ENCODE results near the gene SNX30. TPM values are rescaled to one million over a fixed set of nuclear protein-coding genes. Genes with fewer than 3 reads are reported as not detected.

The SNX30 gene
- total RNA-seq, 2 donors from 2014 or later, result 6.3 to 38.7 TPM

DNA sequence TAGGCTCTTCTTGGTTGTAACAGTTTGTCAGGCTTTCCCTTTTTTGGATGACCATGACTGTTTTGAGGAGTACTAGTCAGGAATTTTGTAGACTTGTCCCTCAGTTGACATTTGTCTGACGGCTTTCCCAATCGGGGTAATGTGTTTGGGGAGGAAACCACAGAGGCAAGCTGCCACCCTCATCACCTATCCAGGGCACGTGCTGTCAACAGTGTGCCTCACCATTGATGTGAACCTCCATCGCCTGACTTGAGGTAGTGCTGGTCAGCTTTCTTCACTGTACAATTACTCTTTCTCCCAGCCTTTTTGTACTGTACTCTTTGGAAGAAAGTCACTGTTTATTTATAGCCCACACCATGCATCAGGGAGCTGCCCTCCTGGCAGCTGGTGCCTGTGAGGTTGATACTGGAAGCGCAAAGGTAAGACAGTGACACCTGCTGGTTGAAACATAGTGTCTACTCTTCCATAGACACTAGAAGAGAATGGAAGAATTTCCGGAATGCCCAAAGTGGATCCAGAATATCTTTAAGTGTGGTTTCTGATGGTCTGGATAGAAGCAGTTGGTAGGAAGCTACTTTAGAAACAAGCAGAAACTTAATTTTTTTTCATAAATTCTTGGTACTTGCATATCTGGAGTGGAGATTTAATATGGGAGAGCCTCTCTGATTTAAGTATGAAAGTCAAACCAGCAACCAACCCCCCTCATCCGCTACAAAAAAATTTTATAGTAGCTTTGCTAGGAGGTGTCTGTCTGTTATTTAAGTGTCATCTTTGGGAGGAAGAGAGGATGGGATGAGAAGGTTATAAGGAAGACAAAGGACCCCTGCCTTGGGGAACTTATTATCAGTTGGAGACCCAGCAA, 69.3 kb downstream of the SNX30 start:
- 54% methylated on average over 7 of the region's 7 CpGs for whole genome bisulfite sequencing
- H3K27ac ChIP-seq, result no peak overlapping the region
- no peaks in the 10 kb centered on the region for H3K27me3 ChIP-seq (replicated peaks; ENCODE audit: insufficient read depth)
- H3K4me3 ChIP-seq, result no peak overlapping the region
- TF ChIP-seq POLR2A (IDR thresholded peaks at IDR 0.05), result no peak
- peak; percentile 46 for TF ChIP-seq POLR2AphosphoS5 (IDR thresholded peaks at IDR 0.05)
- TF ChIP-seq, protein P1, sequence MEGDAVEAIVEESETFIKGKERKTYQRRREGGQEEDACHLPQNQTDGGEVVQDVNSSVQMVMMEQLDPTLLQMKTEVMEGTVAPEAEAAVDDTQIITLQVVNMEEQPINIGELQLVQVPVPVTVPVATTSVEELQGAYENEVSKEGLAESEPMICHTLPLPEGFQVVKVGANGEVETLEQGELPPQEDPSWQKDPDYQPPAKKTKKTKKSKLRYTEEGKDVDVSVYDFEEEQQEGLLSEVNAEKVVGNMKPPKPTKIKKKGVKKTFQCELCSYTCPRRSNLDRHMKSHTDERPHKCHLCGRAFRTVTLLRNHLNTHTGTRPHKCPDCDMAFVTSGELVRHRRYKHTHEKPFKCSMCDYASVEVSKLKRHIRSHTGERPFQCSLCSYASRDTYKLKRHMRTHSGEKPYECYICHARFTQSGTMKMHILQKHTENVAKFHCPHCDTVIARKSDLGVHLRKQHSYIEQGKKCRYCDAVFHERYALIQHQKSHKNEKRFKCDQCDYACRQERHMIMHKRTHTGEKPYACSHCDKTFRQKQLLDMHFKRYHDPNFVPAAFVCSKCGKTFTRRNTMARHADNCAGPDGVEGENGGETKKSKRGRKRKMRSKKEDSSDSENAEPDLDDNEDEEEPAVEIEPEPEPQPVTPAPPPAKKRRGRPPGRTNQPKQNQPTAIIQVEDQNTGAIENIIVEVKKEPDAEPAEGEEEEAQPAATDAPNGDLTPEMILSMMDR (IDR thresholded peaks at IDR 0.05), result peak in 3 of 4 experiments; percentile 59 to 67 (median 64)
- no peaks in the 10 kb centered on the region for H3K9me3 ChIP-seq
- intact Hi-C loops (cut with DNase I), result loop anchor here (10.0 kb wide), 1 partner anchor 485 kb away; the partner anchor contains the start of gene PTBP3
- no peaks in the 10 kb centered on the region for H3K4me1 ChIP-seq (replicated peaks)
- H3K36me3 ChIP-seq, result no peaks in the 10 kb centered on the region
- DNase-seq (ENCODE audit: low spot score), result peak; percentile 28

DNA sequence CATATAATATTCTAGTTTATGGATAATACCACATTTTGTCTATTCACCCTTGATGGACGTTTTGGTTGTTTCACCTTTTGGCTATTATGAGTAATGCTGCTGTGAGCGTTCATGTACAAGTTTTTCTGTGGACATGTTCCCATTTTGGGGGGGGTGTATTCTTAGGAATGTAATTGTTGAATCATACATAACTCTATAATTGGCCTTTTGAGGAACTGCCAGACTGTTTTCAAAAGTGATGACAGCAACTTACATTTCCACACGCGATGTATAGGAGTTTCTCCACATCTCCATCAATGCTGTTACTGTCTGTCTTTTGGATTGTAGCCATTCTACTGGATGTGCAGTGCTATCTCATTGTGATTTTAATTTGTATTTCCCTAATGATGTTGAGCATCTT, 70.3 kb downstream of the SNX30 start:
- Histone ChIP-seq H3K36me3 (no peaks in the 10 kb centered on the region), H3K9me3 (no peaks in the 10 kb centered on the region), H3K27me3 (replicated peaks; ENCODE audit: insufficient read depth) (no peaks in the 10 kb centered on the region), H3K4me3 (no peak overlapping the region), H3K4me1 (replicated peaks) (no peaks in the 10 kb centered on the region), H3K27ac (no peak overlapping the region)
- WGBS, result 89% methylated on average over 4 of the region's 4 CpGs
- no peak for DNase-seq (ENCODE audit: low spot score)
- TF ChIP-seq POLR2AphosphoS5 (IDR thresholded peaks at IDR 0.05) (no peak), POLR2A (IDR thresholded peaks at IDR 0.05) (no peak)
- TF ChIP-seq, protein P1 (IDR thresholded peaks at IDR 0.05), result no peak
- intact Hi-C loops (cut with DNase I), result no loop called here

DNA sequence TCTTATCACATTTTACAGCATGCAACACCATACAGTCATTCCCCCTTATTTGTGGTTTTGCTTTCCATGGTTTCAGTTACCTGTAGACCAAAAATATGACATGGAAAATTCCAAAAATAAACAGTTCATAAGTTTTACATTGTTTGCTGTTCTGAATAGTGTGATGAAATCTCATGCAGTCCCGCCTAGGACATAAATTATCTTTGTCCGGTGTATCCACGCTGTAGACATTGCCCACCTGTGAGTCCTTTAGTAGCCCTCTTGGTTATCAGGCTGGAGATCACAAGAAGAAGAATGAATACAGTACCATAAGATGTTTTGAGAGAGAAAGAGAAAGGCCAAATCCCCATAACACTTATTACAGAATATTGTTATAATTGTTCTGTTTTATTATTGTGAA, 72.1 kb downstream of the SNX30 start:
- H3K9me3 ChIP-seq, result no peaks in the 10 kb centered on the region
- H3K4me1 ChIP-seq (replicated peaks), result no peaks in the 10 kb centered on the region
- 33% methylated on average over 3 of the region's 3 CpGs for WGBS
- H3K27me3 ChIP-seq (replicated peaks; ENCODE audit: insufficient read depth), result no peaks in the 10 kb centered on the region
- DNase-seq (ENCODE audit: low spot score), result no peak
- peak overlapping the region in 1 of 2 donors; percentile 1 for H3K27ac ChIP-seq
- TF ChIP-seq, protein P1 (IDR thresholded peaks at IDR 0.05), result no peak
- TF ChIP-seq POLR2AphosphoS5 (IDR thresholded peaks at IDR 0.05), result peak; percentile 19
- no peaks in the 10 kb centered on the region for H3K36me3 ChIP-seq
- no peak overlapping the region for H3K4me3 ChIP-seq
- intact Hi-C loops (cut with DNase I), result no loop called here

DNA sequence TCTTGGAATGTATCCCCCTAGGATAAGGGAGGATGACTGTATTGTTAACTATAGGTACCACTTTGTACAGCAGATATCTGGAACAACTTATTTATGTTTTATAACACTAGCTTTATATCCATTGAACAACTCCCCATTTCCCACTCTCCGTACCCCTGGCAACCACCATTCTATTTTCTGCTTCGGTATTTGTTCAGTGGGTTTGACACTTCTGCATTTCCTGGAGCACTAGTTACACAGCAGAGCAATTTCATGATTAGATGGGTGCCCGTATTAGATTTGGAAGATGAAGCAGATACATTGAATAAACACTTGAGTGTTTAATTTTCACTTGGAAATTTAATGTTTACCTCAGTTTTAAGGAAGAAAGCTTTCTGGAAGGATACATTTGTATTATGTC, 72.7 kb downstream of the SNX30 start:
- intact Hi-C loops (cut with DNase I), result no loop called here

More for the DNA sequence above, 72.7 kb downstream of the SNX30 start:
- Histone ChIP-seq H3K27me3 (replicated peaks; ENCODE audit: insufficient read depth) (no peaks in the 10 kb centered on the region), H3K4me3 (no peak overlapping the region), H3K4me1 (replicated peaks) (no peaks in the 10 kb centered on the region), H3K9me3 (no peaks in the 10 kb centered on the region), H3K36me3 (no peaks in the 10 kb centered on the region), H3K27ac (no peak overlapping the region)
- WGBS, result 58% methylated on average over 3 of the region's 3 CpGs
- TF ChIP-seq POLR2A (IDR thresholded peaks at IDR 0.05) (no peak), POLR2AphosphoS5 (IDR thresholded peaks at IDR 0.05) (no peak)
- TF ChIP-seq, protein P1 (IDR thresholded peaks at IDR 0.05), result no peak
- DNase-seq (ENCODE audit: low spot score), result no peak

All from prostate gland (tissue), 2 donors.